ENCODE results near the gene BRD8. TPM values are rescaled to one million over a fixed set of nuclear protein-coding genes. Genes with fewer than 3 reads are reported as not detected.

The BRD8 gene
- total and polyA plus RNA-seq, 9 of the 15 experiments (the other 6 are each of a cell fraction or from before 2014, with no cell fraction given) = 54.6 to 163 (median 87.0) TPM

- TF ChIP-seq MBD2 (IDR thresholded peaks at IDR 0.05; ENCODE audit: borderline replicate concordance, low read depth) (peak; percentile 97), GTF2E2 (tag; IDR thresholded peaks at IDR 0.05) (peak; percentile 71; the same call in 1 of the 2 replicates), FOS (IDR thresholded peaks at IDR 0.05; ENCODE audit: extremely low read depth, insufficient read length) (peak; percentile 92), ZC3H4 (CRISPR knock-in tag; IDR thresholded peaks at IDR 0.05; ENCODE audit: borderline replicate concordance) (no peak), BRD4 (IDR thresholded peaks at IDR 0.05) (no peak), AFF1 (IDR thresholded peaks at IDR 0.05; ENCODE audit: low read depth in 1 of 2, partially characterized antibody in 2 of 2) (peak in 1 of 2 experiments; percentile 90), JUND (IDR thresholded peaks at IDR 0.05; ENCODE audit: borderline replicate concordance, low read depth, low read length) (0 out of 2 replicates have a peak, but pooled peaks have one; percentile 10), JUND (tag; IDR thresholded peaks at IDR 0.05; ENCODE audit: borderline replicate concordance, low read depth, low read length) (no peak), NFYB (IDR thresholded peaks at IDR 0.05; ENCODE audit: extremely low read depth, insufficient read length) (peak; percentile 77), SRSF1 (IDR thresholded peaks at IDR 0.05; ENCODE audit: low read depth, low read length) (no peak), CREB3L1 (IDR thresholded peaks at IDR 0.05; ENCODE audit: borderline replicate concordance, low read depth) (0 out of 2 replicates have a peak, but pooled peaks have one; percentile 11), SIRT6 (IDR thresholded peaks at IDR 0.05; ENCODE audit: low read depth, low read length) (no peak), HNRNPUL1 (IDR thresholded peaks at IDR 0.05; ENCODE audit: low read length) (no peak), NR2C2 (CRISPR knock-in tag; IDR thresholded peaks at IDR 0.05) (no peak; the same call in 1 of the 2 replicates), NR2C2 (tag; IDR thresholded peaks at IDR 0.05) (peak; percentile 58; the same call in 1 of the 2 replicates), ZKSCAN8 (CRISPR knock-in tag; IDR thresholded peaks at IDR 0.05) (no peak), ZBTB12 (CRISPR knock-in tag; IDR thresholded peaks at IDR 0.05) (peak; percentile 84), NCOA1 (IDR thresholded peaks at IDR 0.05; ENCODE audit: low read depth) (no peak), SUPT5H (IDR thresholded peaks at IDR 0.05) (peak; percentile 95), MLLT1 (IDR thresholded peaks at IDR 0.05) (peak in 1 of 2 experiments; percentile 94; a peak in 1 of 4 replicates)
These were observed 35.0 kb upstream of the BRD8 start, which contains the start of gene CDC23 (continued) for GRCh38 chr5:138213161-138214029.

Data from K562 (cell line).